Gastroesophageal sphincter (tissue), 4 donors: ENCODE results near the gene NEK7. TPM values are rescaled to one million over a fixed set of nuclear protein-coding genes. Genes with fewer than 3 reads are reported as not detected.

Source experiments
- ATAC-seq: fragments of 150-250 bp; one replicate; pipeline ENCODE4 v1.9.1; 2016; ENCODE audit warnings: mild to moderate bottlenecking, moderate library complexity
- H3K27ac ChIP-seq, 4 donors: fragments of 200-600 bp; sonication (generic) in 3 of 4; 1 replicate in 3 of 4; 2 replicates in 1 of 4; pipeline ENCODE4 v1.5.1; 2016 to 2019
- H3K27me3 ChIP-seq: fragments of 200-600 bp; sonication (generic); one replicate; pipeline ENCODE4 v1.5.1; 2019
- H3K36me3 ChIP-seq, 2 donors: fragments of 200-600 bp; sonication (generic); one replicate each; pipeline ENCODE4 v1.5.1; 2019; ENCODE audit warnings: control low read depth in 1 of 2
- H3K4me1 ChIP-seq, 3 donors: fragments of 200-600 bp; sonication (generic); 1 replicate in 2 of 3; 2 replicates in 1 of 3; pipeline ENCODE4 v1.5.1; 2016 to 2019; ENCODE audit warnings: control low read depth in 2 of 3
- H3K4me3 ChIP-seq, 2 donors: fragments of 200-600 bp; sonication (generic); one replicate each; pipeline ENCODE4 v1.5.1; 2019; ENCODE audit warnings: mild to moderate bottlenecking in 1 of 2, moderate library complexity in 1 of 2
- H3K9me3 ChIP-seq, 3 donors: fragments of 200-600 bp; sonication (generic); one replicate each; pipeline ENCODE4 v1.5.1; 2017 to 2019; ENCODE audit warnings: control low read depth in 2 of 3
- EP300 ChIP-seq: sonication (generic); formaldehyde crosslinking; IDR thresholded peaks from one replicate; pipeline ENCODE4 v1.6.1; 2017; ENCODE audit warnings: antibody characterized with exemption, mild to moderate bottlenecking
- POLR2A ChIP-seq, 2 donors: fragments of 450-650 bp; IDR thresholded peaks; one replicate each; pipeline ENCODE4 v1.6.1; 2017; ENCODE audit warnings: antibody characterized with exemption in 2 of 2, mild to moderate bottlenecking in 2 of 2, moderate library complexity in 1 of 2
- POLR2AphosphoS5 ChIP-seq: sonication (generic); formaldehyde crosslinking; IDR thresholded peaks from one replicate; pipeline ENCODE4 v1.6.1; 2017; ENCODE audit warnings: antibody characterized with exemption
- WGBS, 2 donors: methylation state at CpG; one replicate each; pipeline ENCODE4 v1.1.5; 2018; ENCODE audit warnings: low coverage in 1 of 2; 5-methylcytosine and 5-hydroxymethylcytosine counted together
- total RNA-seq, 4 donors: library from RNA; depleted of rRNA; stranded (reverse); fragments of >200 nt; gene quantifications; one replicate each; pipeline ENCODE4 v1.1.0, GENCODE V29; 2016
- TF ChIP-seq, protein P1 (sequence below), 4 experiments: fragments of 200-600 bp in 2 of 4; fragments of 450-650 bp in 2 of 4; sonication (generic) in 1 of 4; IDR thresholded peaks; one replicate each; pipeline ENCODE4 v1.5.1; 2017 to 2019; ENCODE audit warnings: antibody characterized with exemption in 4 of 4, mild to moderate bottlenecking in 2 of 4, moderate library complexity in 2 of 4

Gene NEK7
- total RNA-seq, 4 donors from 2014 or later = 114 to 250 (median 181) TPM

DNA sequence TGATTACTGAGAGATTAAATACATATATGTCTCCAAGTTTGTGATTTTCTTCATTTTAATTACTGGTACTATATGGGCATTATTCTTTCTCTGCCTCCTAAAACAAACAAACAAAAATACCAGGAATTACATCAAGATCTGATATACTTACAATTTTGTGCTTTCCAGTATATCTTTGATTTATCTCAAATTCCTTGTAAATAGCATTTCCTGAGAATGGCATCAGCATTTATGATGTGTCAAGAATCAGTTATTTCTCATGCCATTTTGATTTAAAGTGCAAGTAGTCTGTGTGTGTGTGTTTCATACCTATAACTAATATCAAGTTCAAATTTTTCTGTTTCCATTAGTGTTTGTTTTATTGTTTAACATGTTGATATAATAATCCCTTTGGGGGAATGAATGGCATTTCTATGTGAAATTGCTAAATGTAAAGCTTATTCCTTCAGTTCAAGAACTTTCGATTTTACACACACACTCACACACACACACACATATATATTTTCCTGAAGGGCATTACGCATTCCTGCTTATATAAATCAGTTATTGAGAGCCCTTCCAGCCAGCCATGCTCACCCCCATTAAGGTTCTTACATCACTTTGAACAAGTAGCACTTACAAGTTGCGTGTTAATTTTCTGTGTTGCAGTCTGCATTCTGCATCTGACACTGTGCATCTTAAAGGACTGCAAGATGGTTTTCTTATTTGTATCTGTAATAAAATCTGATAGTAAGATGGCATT is 102.7 kb downstream of the NEK7 start:
- no peak for TF ChIP-seq POLR2A (IDR thresholded peaks at IDR 0.05)
- no peak for TF ChIP-seq POLR2AphosphoS5
- TF ChIP-seq, protein P1, sequence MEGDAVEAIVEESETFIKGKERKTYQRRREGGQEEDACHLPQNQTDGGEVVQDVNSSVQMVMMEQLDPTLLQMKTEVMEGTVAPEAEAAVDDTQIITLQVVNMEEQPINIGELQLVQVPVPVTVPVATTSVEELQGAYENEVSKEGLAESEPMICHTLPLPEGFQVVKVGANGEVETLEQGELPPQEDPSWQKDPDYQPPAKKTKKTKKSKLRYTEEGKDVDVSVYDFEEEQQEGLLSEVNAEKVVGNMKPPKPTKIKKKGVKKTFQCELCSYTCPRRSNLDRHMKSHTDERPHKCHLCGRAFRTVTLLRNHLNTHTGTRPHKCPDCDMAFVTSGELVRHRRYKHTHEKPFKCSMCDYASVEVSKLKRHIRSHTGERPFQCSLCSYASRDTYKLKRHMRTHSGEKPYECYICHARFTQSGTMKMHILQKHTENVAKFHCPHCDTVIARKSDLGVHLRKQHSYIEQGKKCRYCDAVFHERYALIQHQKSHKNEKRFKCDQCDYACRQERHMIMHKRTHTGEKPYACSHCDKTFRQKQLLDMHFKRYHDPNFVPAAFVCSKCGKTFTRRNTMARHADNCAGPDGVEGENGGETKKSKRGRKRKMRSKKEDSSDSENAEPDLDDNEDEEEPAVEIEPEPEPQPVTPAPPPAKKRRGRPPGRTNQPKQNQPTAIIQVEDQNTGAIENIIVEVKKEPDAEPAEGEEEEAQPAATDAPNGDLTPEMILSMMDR (IDR thresholded peaks at IDR 0.05) = no peak
- TF ChIP-seq EP300 = no peak
- Histone ChIP-seq H3K27ac (no peak overlapping the region), H3K4me1 (peaks cover 0 to 6% (median 0%) of the 10 kb centered on the region in 3 donors), H3K4me3 (no peak overlapping the region), H3K36me3 (peaks cover 0 to 2% of the 10 kb centered on the region in 2 donors), H3K9me3 (no peaks in the 10 kb centered on the region), H3K27me3 (no peaks in the 10 kb centered on the region)
- 93 to 97% methylated on average over 3 of the region's 3 CpGs for WGBS, 2 donors
- no peak for ATAC-seq

DNA sequence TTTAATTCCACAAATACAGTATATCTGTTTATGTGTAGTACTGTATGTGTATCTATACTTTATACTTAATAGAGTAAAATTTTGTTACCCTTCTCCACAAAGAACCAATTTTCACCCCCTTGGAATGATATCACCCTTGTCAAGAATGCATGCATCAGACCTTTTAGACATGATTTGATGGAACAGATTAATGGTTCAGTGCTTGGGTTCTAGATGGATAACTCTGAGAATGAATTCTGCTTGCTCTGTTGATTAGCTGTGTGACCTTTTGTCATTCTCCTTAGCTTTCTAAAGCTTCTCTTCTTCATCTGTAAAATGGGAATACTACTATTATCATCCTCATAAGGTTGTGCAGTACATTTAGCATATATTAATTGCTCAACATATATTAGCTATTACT is 105.1 kb downstream of the NEK7 start:
- Histone ChIP-seq H3K4me3 (no peak overlapping the region), H3K4me1 (peaks cover 0 to 6% (median 0%) of the 10 kb centered on the region in 3 donors), H3K9me3 (no peaks in the 10 kb centered on the region), H3K27me3 (no peaks in the 10 kb centered on the region), H3K36me3 (peaks cover 0 to 7% of the 10 kb centered on the region in 2 donors), H3K27ac (no peak overlapping the region)
- ATAC-seq = no peak
- TF ChIP-seq, protein P1 (IDR thresholded peaks at IDR 0.05) = no peak
- TF ChIP-seq EP300 (no peak), POLR2A (IDR thresholded peaks at IDR 0.05) (no peak), POLR2AphosphoS5 (no peak)

DNA sequence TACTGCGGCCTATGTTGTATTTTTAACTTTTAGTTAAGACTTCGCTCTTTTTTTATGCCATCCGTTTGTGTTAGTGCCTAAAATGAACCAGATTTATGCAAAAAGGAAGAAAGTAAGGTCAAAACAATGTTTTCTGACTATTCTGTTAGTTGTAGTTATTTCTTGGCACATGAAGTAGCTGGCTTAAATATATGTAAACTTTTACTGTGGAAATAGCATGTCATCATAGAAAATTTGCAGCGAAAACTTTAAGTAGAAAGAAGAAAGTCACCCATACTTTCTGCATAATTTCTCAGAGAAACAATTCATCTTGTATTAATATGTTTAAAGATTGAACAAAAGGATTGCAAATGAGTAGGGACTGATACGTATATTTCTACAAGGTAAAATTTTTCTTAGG is 106.4 kb downstream of the NEK7 start:
- no peaks in the 10 kb centered on the region for H3K9me3 ChIP-seq
- no peaks in the 10 kb centered on the region for H3K27me3 ChIP-seq
- peaks cover 0 to 6% (median 0%) of the 10 kb centered on the region in 3 donors for H3K4me1 ChIP-seq
- no peak overlapping the region for H3K27ac ChIP-seq
- ATAC-seq = no peak
- peaks cover 0 to 7% of the 10 kb centered on the region in 2 donors for H3K36me3 ChIP-seq
- H3K4me3 ChIP-seq = no peak overlapping the region
- 75 to 84% methylated on average over 5 of the region's 5 CpGs for WGBS, 2 donors
- no peak for TF ChIP-seq EP300
- TF ChIP-seq POLR2AphosphoS5 = no peak
- no peak for TF ChIP-seq POLR2A (IDR thresholded peaks at IDR 0.05)
- TF ChIP-seq, protein P1 (IDR thresholded peaks at IDR 0.05) = no peak

DNA sequence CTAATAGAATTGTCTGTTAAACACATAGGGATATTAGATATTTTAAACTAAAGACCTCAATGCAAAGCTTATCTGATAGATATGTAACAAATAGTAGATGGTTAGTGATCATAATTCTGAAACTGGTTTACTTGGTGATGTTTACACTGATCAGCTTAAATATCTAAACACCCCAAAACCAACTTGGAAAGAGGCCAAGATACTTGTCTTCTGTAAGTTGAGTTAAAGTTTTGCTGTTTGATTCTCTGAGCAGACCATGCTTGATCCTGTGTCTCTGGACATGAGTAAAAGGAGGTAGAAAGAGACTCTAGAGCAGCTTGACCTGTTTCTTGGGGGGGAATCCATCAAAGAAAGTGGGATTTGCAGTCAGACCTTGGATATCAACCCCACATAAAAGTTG is 107.5 kb downstream of the NEK7 start:
- H3K9me3 ChIP-seq = no peaks in the 10 kb centered on the region
- TF ChIP-seq EP300 (no peak), POLR2AphosphoS5 (no peak), POLR2A (IDR thresholded peaks at IDR 0.05) (no peak)
- TF ChIP-seq, protein P1 (IDR thresholded peaks at IDR 0.05) = no peak
- no peak overlapping the region for H3K27ac ChIP-seq
- H3K4me3 ChIP-seq = no peak overlapping the region
- H3K27me3 ChIP-seq = no peaks in the 10 kb centered on the region
- H3K36me3 ChIP-seq = peaks cover 0 to 11% of the 10 kb centered on the region in 2 donors
- ATAC-seq = no peak
- peaks cover 0 to 6% (median 0%) of the 10 kb centered on the region in 3 donors for H3K4me1 ChIP-seq

DNA sequence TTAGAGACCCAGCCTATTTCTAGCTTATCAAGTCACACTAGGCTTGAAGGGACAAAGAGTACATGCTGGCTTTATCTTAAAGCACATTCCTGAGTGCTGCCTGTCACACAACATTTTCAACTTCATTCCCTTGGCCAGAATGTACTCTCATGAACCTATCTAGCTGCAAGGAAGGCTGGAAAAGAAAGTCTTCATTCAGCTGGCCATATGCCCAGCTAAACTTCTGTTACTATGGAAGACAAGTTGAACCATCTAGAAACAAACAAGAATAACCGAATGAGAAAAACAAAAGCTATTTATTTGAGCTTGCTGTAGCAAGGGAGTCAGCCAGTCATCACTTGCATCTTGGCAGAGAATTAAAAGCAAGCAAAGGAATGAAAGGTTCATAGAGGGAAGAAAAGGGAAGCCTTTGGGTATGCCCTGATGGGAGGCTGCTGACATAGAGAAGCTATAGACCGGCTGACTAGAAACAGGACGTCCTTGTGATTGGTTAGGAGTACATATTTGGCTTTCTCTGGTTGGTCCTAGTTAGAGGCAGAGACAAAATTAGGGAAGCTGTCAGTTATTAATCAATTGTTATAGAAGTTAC is 108.4 kb downstream of the NEK7 start:
- no peak overlapping the region for H3K4me3 ChIP-seq
- no peaks in the 10 kb centered on the region for H3K9me3 ChIP-seq
- no peaks in the 10 kb centered on the region for H3K27me3 ChIP-seq
- ATAC-seq = no peak
- no peak overlapping the region for H3K27ac ChIP-seq
- TF ChIP-seq POLR2A (IDR thresholded peaks at IDR 0.05) (no peak), EP300 (no peak), POLR2AphosphoS5 (no peak)
- TF ChIP-seq, protein P1 (IDR thresholded peaks at IDR 0.05) = no peak
- peaks cover 0 to 11% of the 10 kb centered on the region in 2 donors for H3K36me3 ChIP-seq
- WGBS, 2 donors = 62 to 89% methylated on average over 2 to 3 of the region's 3 CpGs
- peaks cover 0 to 6% (median 0%) of the 10 kb centered on the region in 3 donors for H3K4me1 ChIP-seq
